Nephron progenitor cell (in vitro differentiated cells): Measurements from ENCODE around the gene C2CD4D.
A peak's percentile ranks its signal among the peaks of the same experiment; 100 is the strongest.

ENCODE experiments used
- DNase-seq: peaks from one replicate; pipeline ENCODE4 v3.0.0; 2021
- H3K27ac Mint-ChIP-seq: 2 replicates; pipeline ENCODE4 v1.8.0; 2021; ENCODE audit warnings: mild to moderate bottlenecking, moderate library complexity, mixed read lengths
- H3K27me3 Mint-ChIP-seq: 2 replicates; pipeline ENCODE4 v1.8.0; 2021; ENCODE audit warnings: mild to moderate bottlenecking, low read depth, mixed read lengths; ENCODE audit not compliant: poor library complexity
- H3K36me3 Mint-ChIP-seq: 2 replicates; pipeline ENCODE4 v1.8.0; 2021; ENCODE audit warnings: low read depth, mixed read lengths
- H3K4me1 Mint-ChIP-seq: 2 replicates; pipeline ENCODE4 v1.8.0; 2021; ENCODE audit warnings: mixed read lengths
- H3K4me3 Mint-ChIP-seq: 2 replicates; pipeline ENCODE4 v1.8.0; 2021; ENCODE audit warnings: mild to moderate bottlenecking, moderate library complexity, mixed read lengths
- H3K9me3 Mint-ChIP-seq: 2 replicates; pipeline ENCODE4 v1.8.0; 2021; ENCODE audit warnings: mild to moderate bottlenecking, moderate library complexity, mixed read lengths
- CTCF ChIP-seq: fragments of 200-600 bp; sonication (generic); IDR thresholded peaks from 2 replicates; pipeline ENCODE4 v1.5.0; 2021; ENCODE audit warnings: antibody characterized with exemption

C2CD4D gene

GRCh38 chr1:151819976-151820623 is 19.5 kb downstream of the C2CD4D start:
- H3K4me3 Mint-ChIP-seq: no peak overlapping the region
- peaks cover 31% of the 10 kb centered on the region for H3K27me3 Mint-ChIP-seq
- DNase-seq: no peak
- H3K27ac Mint-ChIP-seq: no peak overlapping the region
- H3K4me1 Mint-ChIP-seq: peaks cover 34% of the 10 kb centered on the region
- no peaks in the 10 kb centered on the region for H3K36me3 Mint-ChIP-seq
- TF ChIP-seq CTCF: no peak
- H3K9me3 Mint-ChIP-seq: no peaks in the 10 kb centered on the region

- Mint-ChIP-seq H3K9me3 (no peaks in the 10 kb centered on the region), H3K27me3 (peaks cover 34% of the 10 kb centered on the region)
These were observed 20.3 kb downstream of the C2CD4D start for GRCh38 chr1:151819227-151819835.

DNA sequence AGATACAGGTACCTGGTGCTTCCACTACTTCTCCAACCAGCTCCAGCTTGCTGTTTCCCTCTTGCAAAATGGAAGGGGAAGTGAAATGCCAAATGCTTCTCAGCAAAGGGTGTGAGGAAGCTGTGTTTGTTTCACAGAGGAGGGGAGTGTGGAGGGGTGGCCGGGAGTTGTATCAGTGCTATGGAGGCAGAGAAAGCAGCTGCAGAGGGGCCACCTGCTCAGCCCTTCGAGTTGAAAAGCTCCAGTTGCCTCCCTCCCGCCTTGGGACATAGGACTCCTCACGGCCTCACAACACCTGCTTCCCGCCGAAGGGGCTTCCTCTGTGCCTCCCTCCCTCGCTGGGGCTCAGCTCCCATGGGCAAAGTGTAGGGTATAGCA is 22.3 kb downstream of the C2CD4D start:
- H3K36me3 Mint-ChIP-seq: no peaks in the 10 kb centered on the region
- no peaks in the 10 kb centered on the region for H3K9me3 Mint-ChIP-seq
- no peak overlapping the region for H3K27ac Mint-ChIP-seq
- no peak for DNase-seq
- H3K27me3 Mint-ChIP-seq: peaks cover 36% of the 10 kb centered on the region
- peaks cover 15% of the 10 kb centered on the region for H3K4me1 Mint-ChIP-seq
- no peak overlapping the region for H3K4me3 Mint-ChIP-seq
- no peak for TF ChIP-seq CTCF

More at GRCh38 chr1:151819227-151819835, 20.3 kb downstream of the C2CD4D start:
- Mint-ChIP-seq H3K36me3 (no peaks in the 10 kb centered on the region), H3K4me3 (no peak overlapping the region), H3K27ac (no peak overlapping the region), H3K4me1 (peaks cover 33% of the 10 kb centered on the region)
- DNase-seq: no peak
- no peak for TF ChIP-seq CTCF

- H3K27ac Mint-ChIP-seq: peak overlapping the region; percentile 64
- H3K4me1 Mint-ChIP-seq: peaks cover 9% of the 10 kb centered on the region
- DNase-seq: no peak
- H3K36me3 Mint-ChIP-seq: no peaks in the 10 kb centered on the region
- peaks cover 36% of the 10 kb centered on the region for H3K27me3 Mint-ChIP-seq
- H3K4me3 Mint-ChIP-seq: no peak overlapping the region
- no peaks in the 10 kb centered on the region for H3K9me3 Mint-ChIP-seq
- no peak for TF ChIP-seq CTCF
These were observed 22.9 kb downstream of the C2CD4D start for GRCh38 chr1:151816548-151817352.

DNA sequence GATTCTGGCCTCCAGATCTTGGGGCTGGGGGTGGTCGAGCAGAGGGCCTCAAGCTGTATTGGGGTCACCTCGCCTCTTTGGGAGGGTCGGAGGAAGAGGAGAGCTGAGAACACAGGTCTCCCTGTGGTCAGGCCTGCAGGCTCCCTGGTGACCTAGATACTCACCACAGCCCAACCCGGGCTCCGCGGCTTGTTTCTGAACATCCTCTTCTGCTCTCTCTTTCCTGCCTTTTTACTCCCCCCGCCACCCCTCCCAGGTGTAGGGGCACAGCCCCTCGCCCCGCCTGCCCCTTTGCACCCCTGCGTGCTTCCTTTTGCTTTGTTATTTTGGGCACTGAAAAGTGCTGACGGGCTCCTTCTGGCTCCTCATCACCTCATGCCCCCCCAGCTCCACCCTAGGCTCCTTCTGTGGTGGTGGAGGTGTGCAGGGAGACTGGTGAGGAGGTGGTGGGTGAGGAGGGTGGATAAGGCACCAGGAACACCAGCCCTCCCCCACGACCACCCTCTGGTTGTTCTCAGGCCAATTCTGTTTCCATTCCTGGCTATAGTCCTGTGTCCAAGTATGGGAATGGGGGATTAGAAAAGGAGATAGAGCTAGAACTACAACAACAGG is 23.8 kb downstream of the C2CD4D start:
- Mint-ChIP-seq H3K9me3 (no peaks in the 10 kb centered on the region), H3K27ac (no peak overlapping the region), H3K4me1 (peaks cover 11% of the 10 kb centered on the region), H3K27me3 (peaks cover 40% of the 10 kb centered on the region), H3K4me3 (no peak overlapping the region), H3K36me3 (no peaks in the 10 kb centered on the region)
- no peak for DNase-seq
- TF ChIP-seq CTCF: no peak
